ENCODE results near the gene BARHL2. TPM values are rescaled to one million over a fixed set of nuclear protein-coding genes. Genes with fewer than 3 reads are reported as not detected.

The BARHL2 gene
- total and polyA plus RNA-seq, 2 of the 4 experiments (the other 2 are of a cell fraction): not detected

GRCh38 chr1:90687747-90688146, 29.4 kb downstream of the BARHL2 start:
- Histone ChIP-seq H4K5ac (ENCODE audit: low read depth, low read length) (no peak overlapping the region), H2BK15ac (ENCODE audit: low read depth, low read length) (no peak overlapping the region), H3K23ac (ENCODE audit: low read depth, low read length) (no peak overlapping the region), H3K18ac (ENCODE audit: low read depth, low read length) (no peak overlapping the region), H3K4me2 (ENCODE audit: low read depth, low read length) (no peak overlapping the region), H2AK5ac (ENCODE audit: low read depth, low read length) (no peak overlapping the region), H3K79me1 (ENCODE audit: low read depth in 1 of 2, low read length in 2 of 2) (no peaks in the 10 kb centered on the region), H2BK5ac (ENCODE audit: low read depth, low read length, poor library complexity, severe bottlenecking) (no peak overlapping the region), H2BK120ac (ENCODE audit: low read depth, low read length) (no peak overlapping the region), H4K8ac (ENCODE audit: low read depth in 2 of 2, low read length in 2 of 2) (no peak overlapping the region), H4K91ac (ENCODE audit: insufficient read depth, low read depth, low read length) (no peak overlapping the region), H3K4me1 (ENCODE audit: control insufficient read depth, insufficient read depth, low read length) (no peaks in the 10 kb centered on the region), H3K14ac (replicated peaks; ENCODE audit: low read depth, low read length) (no peak overlapping the region), H2AK9ac (replicated peaks; ENCODE audit: low read depth, low read length, poor library complexity) (no peak overlapping the region), H3K27me3 (ENCODE audit: control insufficient read depth, insufficient read depth, low read length) (no peaks in the 10 kb centered on the region), H4K20me1 (ENCODE audit: insufficient read depth, low read length) (no peaks in the 10 kb centered on the region), H2AFZ (replicated peaks; ENCODE audit: low read length, poor library complexity) (no peak overlapping the region), H3K56ac (ENCODE audit: extremely low read depth, insufficient read depth, low read length) (no peak overlapping the region), H3K9ac (ENCODE audit: low read depth, low read length) (no peak overlapping the region), H3K9me1 (ENCODE audit: insufficient read depth, low read length) (no peaks in the 10 kb centered on the region), H3K4me3 (ENCODE audit: insufficient read depth, low read depth, low read length) (no peak overlapping the region), H3K27ac (ENCODE audit: insufficient read depth, low read length) (no peak overlapping the region), H2BK20ac (ENCODE audit: low read depth, low read length) (no peak overlapping the region), H3K9me3 (ENCODE audit: control insufficient read depth, insufficient read depth, low read length) (no peaks in the 10 kb centered on the region), H3K36me3 (ENCODE audit: control insufficient read depth, insufficient read depth, low read length) (no peaks in the 10 kb centered on the region), H3K4ac (ENCODE audit: low read depth, low read length) (no peak overlapping the region)
- no TSS peak for BruUV-seq (replicated peaks)
- intact Hi-C loops (cut with micrococcal nuclease): no loop called here
- ATAC-seq (ENCODE audit: low read depth): no peak
- in situ Hi-C loops (cut with MboI; ENCODE audit: low sequenced_read_pairs): no loop called here
- ChIA-PET CTCF (no interaction called here), POLR2A (ENCODE audit: unreplicated experiment) (no interaction called here)
- no CpG with 5 or more reads among the region's 3 CpGs for WGBS, 2 experiments (ENCODE audit: extremely low coverage in 2 of 2, insufficient read length in 1 of 2)
- TF ChIP-seq FOS (IDR thresholded peaks at IDR 0.05; ENCODE audit: low read depth, low read length) (no peak), CHD1 (IDR thresholded peaks at IDR 0.05; ENCODE audit: low read depth, low read length) (no peak), MXI1 (IDR thresholded peaks at IDR 0.05; ENCODE audit: borderline replicate concordance, low read depth, low read length) (no peak), MAZ (IDR thresholded peaks at IDR 0.05; ENCODE audit: borderline replicate concordance, low read depth, low read length) (no peak), BHLHE40 (IDR thresholded peaks at IDR 0.05; ENCODE audit: low read depth, low read length) (no peak), CTCF (conservative IDR thresholded peaks at IDR 0.05; ENCODE audit: low read depth, low read length) (no peak), POLR2A (IDR thresholded peaks at IDR 0.05; ENCODE audit: low read depth, low read length) (no peak), RAD21 (IDR thresholded peaks at IDR 0.05; ENCODE audit: low read length) (no peak), SMC3 (IDR thresholded peaks at IDR 0.05; ENCODE audit: low read depth, low read length) (no peak), MAFK (IDR thresholded peaks at IDR 0.05; ENCODE audit: low read depth, low read length) (no peak)
- TF ChIP-seq, protein P1, sequence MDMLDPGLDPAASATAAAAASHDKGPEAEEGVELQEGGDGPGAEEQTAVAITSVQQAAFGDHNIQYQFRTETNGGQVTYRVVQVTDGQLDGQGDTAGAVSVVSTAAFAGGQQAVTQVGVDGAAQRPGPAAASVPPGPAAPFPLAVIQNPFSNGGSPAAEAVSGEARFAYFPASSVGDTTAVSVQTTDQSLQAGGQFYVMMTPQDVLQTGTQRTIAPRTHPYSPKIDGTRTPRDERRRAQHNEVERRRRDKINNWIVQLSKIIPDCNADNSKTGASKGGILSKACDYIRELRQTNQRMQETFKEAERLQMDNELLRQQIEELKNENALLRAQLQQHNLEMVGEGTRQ (IDR thresholded peaks at IDR 0.05; ENCODE audit: low read depth, low read length): no peak
- TF ChIP-seq, protein P2, sequence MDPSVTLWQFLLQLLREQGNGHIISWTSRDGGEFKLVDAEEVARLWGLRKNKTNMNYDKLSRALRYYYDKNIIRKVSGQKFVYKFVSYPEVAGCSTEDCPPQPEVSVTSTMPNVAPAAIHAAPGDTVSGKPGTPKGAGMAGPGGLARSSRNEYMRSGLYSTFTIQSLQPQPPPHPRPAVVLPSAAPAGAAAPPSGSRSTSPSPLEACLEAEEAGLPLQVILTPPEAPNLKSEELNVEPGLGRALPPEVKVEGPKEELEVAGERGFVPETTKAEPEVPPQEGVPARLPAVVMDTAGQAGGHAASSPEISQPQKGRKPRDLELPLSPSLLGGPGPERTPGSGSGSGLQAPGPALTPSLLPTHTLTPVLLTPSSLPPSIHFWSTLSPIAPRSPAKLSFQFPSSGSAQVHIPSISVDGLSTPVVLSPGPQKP (IDR thresholded peaks at IDR 0.05; ENCODE audit: borderline replicate concordance, low read depth, low read length): no peak
- dilution Hi-C loops (cut with HindIII; ENCODE audit: low sequenced_read_pairs, unreplicated experiment): no loop called here
- no peak for DNase-seq

All from IMR-90 (cell line).